Stimulated activated naive CD8-positive, alpha-beta T cell treated with anti-CD3 and anti-CD28 coated beads, Interleukin-15, Interleukin-2, amounts not matched to agents 100 ng/mL and 50 ng/mL, for 24 hours (primary cell): ENCODE measurements around the gene SEMA3F.
"Not testable (repeated sequence)": the region's sequence is repeated elsewhere in the genome, so short reads cannot be mapped to it uniquely, and the experiment has no call there.

Experiments
- H3K27ac Mint-ChIP-seq: one replicate; pipeline ENCODE4 v1.8.0; 2021; ENCODE audit warnings: mild to moderate bottlenecking, mixed read lengths
- H3K27me3 Mint-ChIP-seq: one replicate; pipeline ENCODE4 v1.8.0; 2021; ENCODE audit warnings: mixed read lengths
- H3K36me3 Mint-ChIP-seq: one replicate; pipeline ENCODE4 v1.8.0; 2021; ENCODE audit warnings: low read depth, mixed read lengths
- H3K4me1 Mint-ChIP-seq: one replicate; pipeline ENCODE4 v1.8.0; 2021; ENCODE audit warnings: low read depth, mixed read lengths
- H3K4me3 Mint-ChIP-seq: one replicate; pipeline ENCODE4 v1.8.0; 2021; ENCODE audit warnings: mild to moderate bottlenecking, mixed read lengths
- H3K9me3 Mint-ChIP-seq: one replicate; pipeline ENCODE4 v1.8.0; 2021; ENCODE audit warnings: mixed read lengths

Gene SEMA3F

GRCh38 chr3:50227390-50228183, 72.5 kb downstream of the SEMA3F start:
- Mint-ChIP-seq H3K27ac (peak overlapping the region; percentile 93), H3K36me3 (no peaks in the 10 kb centered on the region), H3K4me1 (peaks cover 40% of the 10 kb centered on the region), H3K27me3 (peaks cover 3% of the 10 kb centered on the region), H3K4me3 (peak overlapping the region; percentile 94), H3K9me3 (no peaks in the 10 kb centered on the region)

- not testable (repeated sequence) for H3K27me3 Mint-ChIP-seq, H3K36me3 Mint-ChIP-seq, H3K9me3 Mint-ChIP-seq
- H3K4me1 Mint-ChIP-seq = peaks cover 40% of the 10 kb centered on the region
- peak overlapping the region; percentile 94 for H3K4me3 Mint-ChIP-seq
- H3K27ac Mint-ChIP-seq = peak overlapping the region; percentile 93
Measured at GRCh38 chr3:50228184-50228763, 73.2 kb downstream of the SEMA3F start.

GRCh38 chr3:50229490-50229889, 74.4 kb downstream of the SEMA3F start:
- Mint-ChIP-seq H3K27me3 (peaks cover 3% of the 10 kb centered on the region), H3K36me3 (no peaks in the 10 kb centered on the region), H3K4me3 (no peak overlapping the region), H3K4me1 (peaks cover 43% of the 10 kb centered on the region), H3K9me3 (no peaks in the 10 kb centered on the region), H3K27ac (peak overlapping the region; percentile 17)

- no peak overlapping the region for H3K4me3 Mint-ChIP-seq
- H3K9me3 Mint-ChIP-seq = no peaks in the 10 kb centered on the region
- H3K36me3 Mint-ChIP-seq = no peaks in the 10 kb centered on the region
- no peak overlapping the region for H3K27ac Mint-ChIP-seq
- H3K27me3 Mint-ChIP-seq = peaks cover 2% of the 10 kb centered on the region
- peaks cover 45% of the 10 kb centered on the region for H3K4me1 Mint-ChIP-seq
Measured at GRCh38 chr3:50230104-50230793, 75.1 kb downstream of the SEMA3F start.

- Mint-ChIP-seq H3K27me3 (no peaks in the 10 kb centered on the region), H3K36me3 (no peaks in the 10 kb centered on the region), H3K4me1 (peaks cover 46% of the 10 kb centered on the region), H3K27ac (no peak overlapping the region), H3K9me3 (no peaks in the 10 kb centered on the region), H3K4me3 (no peak overlapping the region)
Measured at GRCh38 chr3:50230794-50231125, 75.6 kb downstream of the SEMA3F start.

GRCh38 chr3:50231581-50231980, 76.5 kb downstream of the SEMA3F start:
- Mint-ChIP-seq H3K4me3 (no peak overlapping the region), H3K27ac (no peak overlapping the region), H3K9me3 (no peaks in the 10 kb centered on the region), H3K36me3 (no peaks in the 10 kb centered on the region), H3K27me3 (no peaks in the 10 kb centered on the region), H3K4me1 (peaks cover 40% of the 10 kb centered on the region)

- Mint-ChIP-seq H3K27ac (peak overlapping the region; percentile 22), H3K4me3 (no peak overlapping the region), H3K4me1 (peaks cover 35% of the 10 kb centered on the region), H3K27me3 (no peaks in the 10 kb centered on the region), H3K9me3 (no peaks in the 10 kb centered on the region), H3K36me3 (no peaks in the 10 kb centered on the region)
Measured at GRCh38 chr3:50232303-50232702, 77.2 kb downstream of the SEMA3F start.

GRCh38 chr3:50233176-50233575, 78.1 kb downstream of the SEMA3F start:
- no peaks in the 10 kb centered on the region for H3K27me3 Mint-ChIP-seq
- H3K9me3 Mint-ChIP-seq = no peaks in the 10 kb centered on the region
- peaks cover 26% of the 10 kb centered on the region for H3K4me1 Mint-ChIP-seq
- H3K27ac Mint-ChIP-seq = peak overlapping the region; percentile 52
- no peak overlapping the region for H3K4me3 Mint-ChIP-seq
- no peaks in the 10 kb centered on the region for H3K36me3 Mint-ChIP-seq

GRCh38 chr3:50235716-50236483, 80.8 kb downstream of the SEMA3F start, which contains the start of gene GNAI2:
GNAI2 (plus strand) TSS chr3:50236204; CDS start chr3:50236336, 132 bp downstream.
- no peaks in the 10 kb centered on the region for H3K9me3 Mint-ChIP-seq
- peak within 1 kb of the TSS; percentile 92 for H3K27ac Mint-ChIP-seq
- no peaks in the 10 kb centered on the region for H3K36me3 Mint-ChIP-seq
- peak within 1 kb of the TSS; percentile 95 for H3K4me3 Mint-ChIP-seq
- H3K27me3 Mint-ChIP-seq = no peaks in the 10 kb centered on the region
- H3K4me1 Mint-ChIP-seq = peaks cover 38% of the 10 kb centered on the region

- H3K4me1 Mint-ChIP-seq = peaks cover 42% of the 10 kb centered on the region
- H3K4me3 Mint-ChIP-seq = peak overlapping the region; percentile 95
- no peaks in the 10 kb centered on the region for H3K36me3 Mint-ChIP-seq
- H3K9me3 Mint-ChIP-seq = no peaks in the 10 kb centered on the region
- H3K27me3 Mint-ChIP-seq = no peaks in the 10 kb centered on the region
- peak overlapping the region; percentile 92 for H3K27ac Mint-ChIP-seq
Measured at GRCh38 chr3:50236484-50237132, 81.5 kb downstream of the SEMA3F start.

- H3K4me1 Mint-ChIP-seq = peaks cover 48% of the 10 kb centered on the region
- H3K27me3 Mint-ChIP-seq = no peaks in the 10 kb centered on the region
- H3K36me3 Mint-ChIP-seq = no peaks in the 10 kb centered on the region
- peak overlapping the region; percentile 95 for H3K4me3 Mint-ChIP-seq
- H3K9me3 Mint-ChIP-seq = no peaks in the 10 kb centered on the region
- H3K27ac Mint-ChIP-seq = peak overlapping the region; percentile 92
Measured at GRCh38 chr3:50237133-50237651, 82.1 kb downstream of the SEMA3F start.

GRCh38 chr3:50237754-50238548, 82.8 kb downstream of the SEMA3F start:
- Mint-ChIP-seq H3K27ac (peak overlapping the region; percentile 92), H3K9me3 (no peaks in the 10 kb centered on the region), H3K4me1 (peaks cover 56% of the 10 kb centered on the region)

GRCh38 chr3:50238549-50239026, 83.5 kb downstream of the SEMA3F start:
- Mint-ChIP-seq H3K4me3 (peak overlapping the region; percentile 95), H3K9me3 (no peaks in the 10 kb centered on the region), H3K36me3 (no peaks in the 10 kb centered on the region), H3K4me1 (peaks cover 60% of the 10 kb centered on the region), H3K27me3 (no peaks in the 10 kb centered on the region), H3K27ac (peak overlapping the region; percentile 92)

More at GRCh38 chr3:50237754-50238548, 82.8 kb downstream of the SEMA3F start:
- no peaks in the 10 kb centered on the region for H3K27me3 Mint-ChIP-seq
- no peaks in the 10 kb centered on the region for H3K36me3 Mint-ChIP-seq
- peak overlapping the region; percentile 95 for H3K4me3 Mint-ChIP-seq
